ENCODE results near the gene ANKRD17.
"Not testable (repeated sequence)": the region's sequence is repeated elsewhere in the genome, so short reads cannot be mapped to it uniquely, and the experiment has no call there.

The ANKRD17 gene

GRCh38 chr4:73206236-73206635 is 52.4 kb downstream of the ANKRD17 start:
- no peak for DNase-seq (ENCODE audit: low spot score)

DNA sequence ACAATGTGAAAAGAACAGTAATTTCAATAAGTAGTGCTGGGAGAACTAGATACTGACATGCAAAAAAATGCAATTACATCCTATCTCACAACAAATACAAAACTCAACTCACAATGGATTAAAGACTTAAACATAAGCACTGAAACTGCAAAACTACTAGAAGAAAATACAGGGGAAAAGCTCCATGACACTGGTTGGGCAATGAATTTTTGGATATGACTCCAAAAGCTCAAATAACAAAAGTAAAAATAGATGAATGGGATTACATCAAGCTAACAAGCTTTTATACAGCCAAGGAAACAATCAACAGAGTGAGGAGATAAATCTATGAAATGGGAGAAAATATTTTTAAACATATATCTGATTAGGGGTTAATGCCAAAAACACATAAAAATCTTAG is 53.1 kb downstream of the ANKRD17 start:
- DNase-seq (ENCODE audit: low spot score) = no peak

DNA sequence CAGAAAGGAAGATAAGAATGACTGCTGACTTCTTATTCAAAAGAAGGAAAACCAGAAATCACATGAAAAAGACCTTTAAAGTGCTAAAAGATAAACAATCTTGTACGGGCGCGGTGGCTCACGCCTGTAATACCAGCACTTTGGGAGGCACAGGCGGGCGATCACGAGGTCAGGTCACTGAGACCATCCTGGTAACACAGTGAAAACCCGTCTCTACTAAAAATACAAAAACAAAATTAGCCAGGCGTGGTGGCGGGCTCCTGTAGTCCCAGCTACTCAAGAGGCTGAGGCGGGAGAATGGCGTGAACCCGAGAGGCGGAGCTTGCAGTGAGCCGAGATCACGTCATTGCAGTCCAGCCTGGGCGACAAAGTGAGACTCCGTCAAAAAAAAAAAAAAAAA is 54.6 kb downstream of the ANKRD17 start:
- DNase-seq (ENCODE audit: low spot score) = not testable (repeated sequence)

- no peak for DNase-seq (ENCODE audit: low spot score)
These were observed 61.4 kb downstream of the ANKRD17 start for GRCh38 chr4:73197220-73197619.

GRCh38 chr4:73194064-73194463 is 64.5 kb downstream of the ANKRD17 start:
- no peak for DNase-seq (ENCODE audit: low spot score)

- no peak for DNase-seq (ENCODE audit: low spot score)
These were observed 64.9 kb downstream of the ANKRD17 start for GRCh38 chr4:73193659-73194058.

DNA sequence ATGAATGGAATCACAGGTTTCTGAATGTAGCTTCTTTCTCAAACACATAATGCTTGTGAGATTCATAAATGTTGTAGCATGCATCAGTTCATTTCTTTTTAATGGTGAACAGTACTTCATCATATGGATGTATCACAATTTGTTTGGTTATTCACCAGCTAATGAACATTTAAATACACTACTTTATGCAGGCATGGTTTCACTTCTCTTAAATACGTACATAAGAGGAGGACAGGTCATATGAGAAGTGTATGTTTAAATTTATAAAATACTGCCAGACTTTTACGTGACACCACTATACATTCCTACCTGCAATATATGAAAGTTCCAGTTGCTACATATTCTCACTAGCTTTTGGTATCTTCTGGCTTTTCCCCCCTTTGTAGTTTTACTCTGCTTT is 65.4 kb downstream of the ANKRD17 start:
- no peak for DNase-seq (ENCODE audit: low spot score)

GRCh38 chr4:73189274-73189810 is 69.3 kb downstream of the ANKRD17 start:
- DNase-seq (ENCODE audit: low spot score) = no peak

GRCh38 chr4:73187325-73187724 is 71.3 kb downstream of the ANKRD17 start:
- DNase-seq (ENCODE audit: low spot score) = no peak

DNA sequence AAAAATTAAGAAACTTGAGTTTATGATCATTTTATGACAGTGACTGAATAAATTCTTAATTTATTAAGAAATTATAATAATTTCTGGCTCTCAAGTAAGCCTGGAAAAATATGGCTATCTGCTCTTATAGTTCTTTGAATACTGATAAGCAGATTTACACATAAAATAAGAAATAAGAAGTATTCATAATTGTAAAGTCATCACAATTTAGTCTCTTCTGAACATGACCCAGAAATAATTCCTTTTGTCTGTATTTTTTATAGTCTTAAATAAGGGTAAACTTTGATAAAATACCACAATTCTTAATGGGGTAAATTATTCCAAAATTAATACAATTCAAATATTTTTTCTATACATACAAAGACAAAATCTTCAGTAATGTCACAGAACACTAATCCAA is 72.7 kb downstream of the ANKRD17 start:
- DNase-seq (ENCODE audit: low spot score) = no peak

DNA sequence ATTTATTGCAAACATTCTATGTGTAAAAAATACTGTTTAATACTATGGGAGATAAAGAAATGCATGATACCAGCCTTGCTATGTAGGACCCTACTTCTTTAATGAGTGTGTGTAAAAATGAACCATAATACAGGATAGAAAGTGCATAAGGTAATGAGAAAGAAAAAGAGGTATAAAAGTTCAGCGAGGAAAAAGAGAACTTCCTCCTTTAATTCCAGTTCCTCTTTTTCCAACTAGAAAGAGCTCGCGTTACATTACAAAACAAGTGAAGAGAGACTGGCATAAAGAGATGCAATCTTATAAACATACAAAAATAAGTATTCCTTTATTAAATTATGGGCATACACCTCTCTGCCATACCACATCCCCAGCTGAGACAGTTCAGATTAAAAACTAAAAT is 77.4 kb downstream of the ANKRD17 start:
- no peak for DNase-seq (ENCODE audit: low spot score)

DNA sequence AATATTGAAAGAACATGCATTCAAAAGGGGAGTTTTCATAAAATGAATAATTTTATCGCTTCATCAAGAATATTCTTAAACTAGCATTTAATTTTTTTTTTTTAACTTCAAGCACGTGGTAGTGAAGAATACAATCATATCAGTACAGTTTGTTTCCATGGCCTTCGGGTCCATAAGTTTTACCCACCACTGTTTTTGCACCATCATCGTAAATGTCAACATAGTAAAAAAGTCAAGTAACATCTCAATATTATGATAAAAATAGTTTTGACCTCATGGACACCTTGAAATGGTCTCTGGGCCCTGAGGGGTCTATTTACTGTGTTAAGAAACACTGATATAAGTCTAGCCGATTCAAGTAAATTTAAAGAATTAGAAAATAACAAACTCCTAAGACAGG is 80.2 kb downstream of the ANKRD17 start:
- DNase-seq (ENCODE audit: low spot score) = no peak

GRCh38 chr4:73172161-73172560 is 86.4 kb downstream of the ANKRD17 start:
- DNase-seq (ENCODE audit: low spot score) = no peak

DNA sequence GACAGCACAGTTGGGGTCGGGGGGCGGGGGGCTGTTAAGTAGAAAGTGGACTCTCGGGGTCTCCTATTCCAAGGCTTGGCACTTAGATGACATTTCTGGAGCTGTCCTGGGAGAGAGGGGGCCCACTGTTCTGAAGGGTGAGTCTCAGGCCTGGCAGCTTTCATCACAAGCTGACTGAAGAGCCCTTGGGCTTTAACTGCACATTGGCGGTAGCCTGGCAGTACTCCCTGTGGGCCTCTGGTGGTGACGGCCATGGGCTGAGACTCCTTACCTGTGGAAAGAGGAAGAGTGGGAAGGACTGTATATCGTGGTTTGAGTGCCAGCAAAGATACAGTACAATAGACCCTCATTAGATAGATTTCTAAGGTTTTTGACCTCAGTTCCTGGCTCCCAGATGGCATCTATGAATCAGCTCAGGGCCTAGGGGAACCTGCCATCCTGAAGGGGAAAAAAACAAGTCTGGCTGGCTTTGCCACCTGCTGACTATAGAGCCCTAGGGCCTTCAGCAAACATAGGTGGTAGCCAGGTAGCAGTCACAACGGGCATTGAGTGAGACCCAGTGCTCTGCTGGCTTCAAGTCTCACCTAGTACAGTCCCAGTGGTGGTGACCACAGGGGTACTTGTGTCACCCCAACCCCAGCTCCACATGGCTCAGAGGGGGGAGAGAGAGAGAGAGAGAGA is 87.9 kb downstream of the ANKRD17 start:
- DNase-seq (ENCODE audit: low spot score) = no peak

DNA sequence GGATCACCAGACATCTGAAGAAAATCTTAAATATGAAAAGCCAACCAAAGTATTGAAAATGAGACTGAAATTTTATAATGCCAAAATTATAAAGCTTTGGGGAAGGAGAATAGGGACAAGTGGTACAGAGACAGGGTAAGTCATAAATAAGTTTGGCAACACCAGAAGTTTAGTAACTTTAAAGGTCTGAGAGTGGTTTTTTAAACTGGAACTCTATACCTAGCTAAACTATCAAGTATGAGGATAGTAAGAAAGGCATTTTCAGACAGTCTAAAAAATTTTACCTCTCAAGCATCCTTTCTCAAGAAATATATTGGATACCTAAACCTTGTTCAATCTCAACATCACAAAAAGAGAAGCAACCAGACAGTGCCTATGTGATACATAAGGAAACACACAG is 92.4 kb downstream of the ANKRD17 start:
- DNase-seq (ENCODE audit: low spot score) = no peak

DNA sequence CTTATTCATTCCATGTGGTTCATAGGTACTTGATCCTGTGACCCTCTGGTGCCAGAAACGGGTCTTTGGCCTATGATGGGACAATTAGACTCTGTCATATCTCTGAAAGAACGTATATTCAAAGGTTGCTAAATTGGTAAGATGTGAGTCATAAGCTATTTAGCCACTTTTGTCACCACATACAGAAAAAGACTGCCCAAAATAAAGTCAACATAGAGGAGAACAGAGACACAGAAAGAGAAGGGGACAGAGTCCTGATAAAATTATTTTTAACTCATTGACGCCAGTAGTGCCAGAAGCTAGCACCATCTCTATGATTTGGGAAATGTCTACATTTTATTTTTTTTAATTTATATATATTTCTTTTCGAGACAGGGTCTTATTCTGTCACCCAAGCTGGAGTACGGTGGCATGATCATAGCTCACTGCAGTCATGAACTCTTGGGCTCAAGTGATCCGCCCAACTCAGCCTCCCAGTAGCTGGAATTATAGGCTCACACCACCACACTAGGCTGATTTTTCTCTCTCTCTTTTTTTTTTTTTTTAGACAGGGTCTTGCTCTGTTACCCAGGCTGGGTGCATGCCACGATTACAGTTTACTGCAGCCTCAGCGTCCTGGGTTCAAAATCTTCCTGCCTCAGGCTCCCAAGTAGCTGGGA is 96.9 kb downstream of the ANKRD17 start:
- DNase-seq (ENCODE audit: low spot score) = no peak

- DNase-seq (ENCODE audit: low spot score) = no peak
These were observed 102.2 kb downstream of the ANKRD17 start for GRCh38 chr4:73156394-73156793.

DNA sequence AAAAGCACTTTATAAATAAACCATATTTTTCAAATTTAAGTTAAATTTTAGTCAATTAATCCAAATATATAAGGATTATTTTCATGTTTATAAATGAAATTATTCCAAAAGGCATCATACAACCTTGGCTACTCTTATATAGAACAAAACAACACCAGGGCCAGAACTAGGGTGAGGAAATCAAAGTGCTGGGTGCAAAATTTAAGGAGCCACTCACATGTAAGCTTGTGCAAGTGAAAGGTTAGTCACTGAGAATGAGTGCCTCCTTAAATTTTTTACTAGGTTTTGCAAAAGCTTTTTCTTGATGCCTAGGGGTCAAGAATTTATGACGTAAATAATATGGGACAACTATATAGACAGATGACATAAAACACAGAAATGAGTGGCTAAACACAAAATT is 105.7 kb downstream of the ANKRD17 start:
- no peak for DNase-seq (ENCODE audit: low spot score)

DNA sequence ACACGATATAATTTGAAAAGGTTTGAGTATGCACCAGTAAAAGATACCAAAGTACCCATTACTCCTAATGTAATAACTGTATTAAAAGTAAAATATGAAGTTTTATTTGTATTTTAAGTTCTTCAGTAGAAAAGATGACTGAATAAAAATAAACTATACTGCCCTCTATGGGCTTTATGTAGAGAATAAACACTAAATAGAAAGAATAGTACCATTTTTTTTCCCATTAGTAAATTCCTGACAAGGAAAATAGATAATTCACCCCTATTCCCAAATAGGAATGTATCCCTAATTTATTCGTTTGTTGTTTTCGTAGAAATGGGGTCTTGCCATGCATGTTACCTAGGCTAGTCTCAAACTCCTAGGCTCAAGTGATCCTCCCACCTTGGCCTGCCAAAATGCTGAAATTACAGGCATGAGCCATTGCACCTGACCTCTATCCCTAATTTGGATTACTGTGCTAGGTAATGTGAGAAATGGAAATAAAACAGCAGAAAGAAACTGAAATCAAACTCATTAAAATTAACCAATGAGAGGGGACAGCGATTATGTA is 115.5 kb downstream of the ANKRD17 start:
- no peak for DNase-seq (ENCODE audit: low spot score)

DNA sequence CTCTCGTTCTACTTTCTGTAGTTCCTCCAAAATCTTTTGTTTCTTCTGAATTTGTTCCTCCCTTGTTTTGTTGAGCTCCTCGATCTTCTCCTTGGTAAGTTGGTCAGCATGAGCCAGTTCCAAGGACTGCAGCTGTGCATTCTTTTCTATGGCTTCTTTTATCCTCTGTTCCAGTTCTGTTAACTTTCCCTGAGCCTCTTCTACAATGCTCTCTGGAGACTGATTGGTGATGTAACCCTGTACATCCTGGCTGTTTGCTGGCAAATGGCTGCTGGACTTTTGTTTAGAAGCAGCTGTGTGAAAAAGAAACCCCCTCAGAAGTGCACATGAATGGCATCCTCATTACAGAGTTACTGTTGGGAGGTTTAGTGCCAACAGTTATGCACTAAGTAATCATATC is 118.6 kb downstream of the ANKRD17 start:
- DNase-seq (ENCODE audit: low spot score) = no peak

GRCh38 chr4:73139245-73139644 is 119.4 kb downstream of the ANKRD17 start:
- DNase-seq (ENCODE audit: low spot score) = no peak

DNA sequence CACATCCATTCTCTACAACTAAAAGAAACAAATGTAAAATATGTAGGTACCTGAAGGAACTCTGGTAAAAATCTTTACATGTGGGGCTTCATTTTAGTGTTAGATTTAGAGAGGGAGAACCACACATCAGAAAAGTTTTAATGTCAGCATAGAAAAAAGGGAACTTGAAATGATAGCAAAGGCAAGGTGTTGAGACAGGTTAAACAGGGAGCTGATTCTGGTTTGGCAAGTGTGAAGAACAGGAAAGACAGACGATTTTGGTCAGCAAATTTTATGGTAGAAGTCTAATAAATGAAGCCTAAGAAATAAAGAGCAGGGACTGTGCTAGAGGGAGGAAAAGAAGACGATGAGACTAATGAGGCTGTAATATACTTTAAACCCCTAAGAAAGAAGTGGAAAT is 121.5 kb downstream of the ANKRD17 start:
- DNase-seq (ENCODE audit: low spot score) = no peak

GRCh38 chr4:73133784-73134183 is 124.8 kb downstream of the ANKRD17 start:
- DNase-seq (ENCODE audit: low spot score) = no peak
